H1 (cell line): ENCODE results near the gene PITRM1.
"Not testable (repeated sequence)": the region's sequence is repeated elsewhere in the genome, so short reads cannot be mapped to it uniquely, and the experiment has no call there.

Experiments
- POLR2A ChIP-seq, 2 experiments: IDR thresholded peaks; 1 replicate in 1 of 2; 2 replicates in 1 of 2; pipeline ENCODE4 v1.6.1; 2011; ENCODE audit warnings: low read depth in 2 of 2, low read length in 2 of 2, mild to moderate bottlenecking in 2 of 2; ENCODE audit errors: control extremely low read depth in 1 of 2
- YY1 ChIP-seq: IDR thresholded peaks from 2 replicates; pipeline ENCODE4 v1.6.1; 2011; ENCODE audit warnings: low read depth, mild to moderate bottlenecking, low read length

DNA sequence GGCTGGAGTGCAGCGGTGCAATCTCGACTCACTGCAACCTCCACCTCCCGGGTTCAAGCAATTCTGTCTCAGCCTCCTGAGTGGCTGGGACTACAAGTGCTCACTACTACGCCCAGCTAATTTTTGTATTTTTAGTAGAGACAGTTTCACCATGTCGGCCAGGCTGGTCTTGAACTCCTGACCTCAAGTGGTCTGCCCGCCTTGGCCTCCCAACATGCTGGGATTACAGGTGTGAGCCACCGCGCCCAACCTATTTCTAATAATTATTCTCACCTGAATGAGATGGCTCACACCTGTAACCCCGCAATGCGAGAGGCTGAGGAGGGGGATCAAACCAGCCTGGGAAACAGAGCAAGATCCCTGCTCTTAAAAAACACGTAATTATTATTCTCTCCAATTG lies 1.1 kb downstream of the PITRM1 start:
- TF ChIP-seq POLR2A (IDR thresholded peaks at IDR 0.05; ENCODE audit: control extremely low read depth in 1 of 2, low read depth in 2 of 2, low read length in 2 of 2); YY1: not testable (repeated sequence)
